Measurements from ENCODE around the gene ELOVL1.

GRCh38 chr1:43366179-43366578 is 1.6 kb downstream of the ELOVL1 start:
- TF ChIP-seq EZH2 (IDR thresholded peaks at IDR 0.05; ENCODE audit: low read length, unreplicated experiment) (no peak), CTCF (conservative IDR thresholded peaks at IDR 0.05; ENCODE audit: low read depth, low read length) (no peak)
